ENCODE results near the gene TXNRD3.

TXNRD3 gene

DNA sequence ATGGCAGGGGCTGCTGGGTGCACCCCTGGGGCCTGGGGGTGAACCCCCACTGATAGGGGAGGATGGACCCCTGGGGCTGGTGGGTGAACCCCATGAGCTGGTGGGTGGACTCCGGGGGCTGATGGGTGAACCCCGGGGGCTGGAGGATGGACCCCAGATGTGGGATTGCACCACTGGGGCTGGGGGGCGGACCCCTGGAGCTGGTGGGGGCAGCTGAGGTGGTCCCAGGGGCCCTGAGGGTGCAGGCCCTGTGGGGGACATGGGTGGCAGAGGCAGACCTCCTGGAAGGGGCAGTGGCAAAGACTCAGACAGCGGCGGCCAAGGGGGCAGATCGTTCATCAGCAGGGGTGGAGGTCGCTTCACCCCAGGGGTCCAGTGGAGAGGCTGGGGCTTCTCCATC lies 17.4 kb upstream of the TXNRD3 start:
- no peak for DNase-seq

DNA sequence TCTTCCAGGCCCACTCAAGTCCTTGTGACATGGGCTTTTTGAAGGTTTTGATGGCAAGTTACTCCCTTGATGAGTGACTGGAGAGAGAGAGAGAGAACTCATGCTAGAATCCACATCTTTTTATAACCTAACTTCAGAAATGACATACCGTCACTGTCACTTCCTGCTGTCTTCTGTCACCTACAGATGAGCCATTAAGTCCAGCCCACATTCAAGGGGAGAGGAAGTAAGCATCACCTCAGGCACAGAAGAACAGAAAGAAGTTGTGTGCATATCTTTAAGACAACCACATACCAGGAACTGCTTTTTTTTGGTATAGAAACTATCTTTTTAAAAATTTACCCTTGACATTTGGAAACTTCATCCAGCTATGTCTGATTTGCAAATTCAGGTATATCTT lies 16.6 kb upstream of the TXNRD3 start:
- DNase-seq, result no peak

DNA sequence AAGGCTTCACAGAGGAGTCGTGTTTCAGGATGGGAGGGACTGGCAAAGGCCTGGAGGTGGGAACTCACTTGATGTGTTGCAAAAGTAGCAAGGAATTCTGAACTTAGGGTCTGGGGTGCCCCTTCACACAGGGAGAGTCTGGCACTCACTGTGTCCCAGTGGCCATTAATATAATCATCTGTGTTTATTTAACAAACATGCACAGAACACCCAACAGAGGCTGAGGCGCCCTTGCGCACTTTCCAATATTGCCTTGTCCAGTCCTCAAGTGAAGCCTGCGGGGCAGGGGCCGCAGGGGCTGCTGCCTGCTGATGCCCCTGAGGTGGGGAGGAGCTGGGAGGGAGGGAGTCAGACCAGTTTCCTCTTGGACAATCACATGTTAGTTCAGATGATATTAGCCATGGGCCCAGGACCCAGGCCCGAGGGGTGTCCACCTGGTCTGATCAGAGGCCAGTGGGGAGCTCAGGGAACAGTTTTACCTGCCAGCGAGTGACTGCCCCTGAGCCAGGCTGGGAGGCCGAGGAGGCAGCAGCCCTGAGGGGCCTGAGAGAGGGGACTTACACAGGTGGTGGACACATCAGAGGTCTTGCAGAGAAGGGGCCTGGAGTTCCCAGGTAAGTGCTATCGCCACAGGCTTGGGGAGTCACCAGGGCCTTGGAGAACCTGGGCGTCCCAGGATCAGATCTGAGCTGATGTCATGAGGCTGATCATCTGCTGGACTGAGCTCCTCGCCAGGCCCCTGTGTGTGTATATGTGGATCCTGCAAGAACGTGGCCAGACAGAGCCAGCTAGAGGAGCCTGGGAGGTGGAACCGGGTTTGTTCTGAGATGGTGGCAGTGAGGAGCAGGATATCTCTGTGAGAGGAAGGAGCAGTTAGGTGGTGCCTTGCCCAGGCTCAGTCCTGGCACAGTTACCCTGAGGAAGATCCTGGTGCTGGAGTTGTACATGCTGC lies 13.8 kb upstream of the TXNRD3 start:
- DNase-seq, result no peak

GRCh38 chr3:126667631-126668449 lies 12.9 kb upstream of the TXNRD3 start:
- DNase-seq, result no peak

DNA sequence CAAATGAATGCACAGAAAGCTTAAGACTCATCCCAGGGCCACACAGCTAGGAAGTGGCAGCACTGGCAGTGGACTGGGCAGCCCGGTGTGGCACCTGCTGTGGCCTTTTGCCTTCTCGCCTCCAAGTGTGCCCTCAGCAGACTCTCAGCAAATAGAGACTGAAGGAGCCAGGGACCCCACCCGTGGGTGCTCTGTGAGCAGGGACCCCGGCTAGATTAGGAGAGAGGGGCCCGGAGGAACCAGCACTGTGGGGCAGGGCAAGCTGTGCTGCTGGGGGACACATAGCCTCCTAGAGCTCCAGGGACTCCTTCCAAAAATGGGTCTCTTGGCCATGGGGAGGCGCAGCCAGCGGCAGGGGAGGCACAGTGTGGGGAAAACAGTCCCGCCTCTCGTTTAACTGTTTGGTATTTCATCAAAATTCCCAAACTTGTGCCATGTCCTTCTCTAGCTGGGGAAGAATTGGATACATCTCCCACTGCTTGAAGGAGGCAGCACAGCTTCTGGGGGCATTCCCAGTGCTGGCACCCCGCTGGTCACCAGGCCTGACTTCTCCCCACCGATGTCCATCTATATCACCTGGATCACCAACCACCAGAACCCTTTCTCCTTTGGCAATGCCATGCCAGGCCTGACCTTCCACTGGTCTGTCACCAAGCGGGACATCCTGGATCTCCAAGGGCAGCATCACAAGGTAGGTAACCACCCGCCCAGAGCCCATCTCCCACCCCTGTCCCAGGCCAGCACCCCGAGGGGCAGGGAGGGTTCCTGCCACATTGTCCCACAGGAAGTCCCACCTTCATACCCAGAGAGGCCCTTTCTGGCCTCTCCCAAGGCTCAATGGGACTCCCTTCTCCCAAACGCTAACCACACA lies 12.0 kb upstream of the TXNRD3 start:
- DNase-seq, result no peak

DNA sequence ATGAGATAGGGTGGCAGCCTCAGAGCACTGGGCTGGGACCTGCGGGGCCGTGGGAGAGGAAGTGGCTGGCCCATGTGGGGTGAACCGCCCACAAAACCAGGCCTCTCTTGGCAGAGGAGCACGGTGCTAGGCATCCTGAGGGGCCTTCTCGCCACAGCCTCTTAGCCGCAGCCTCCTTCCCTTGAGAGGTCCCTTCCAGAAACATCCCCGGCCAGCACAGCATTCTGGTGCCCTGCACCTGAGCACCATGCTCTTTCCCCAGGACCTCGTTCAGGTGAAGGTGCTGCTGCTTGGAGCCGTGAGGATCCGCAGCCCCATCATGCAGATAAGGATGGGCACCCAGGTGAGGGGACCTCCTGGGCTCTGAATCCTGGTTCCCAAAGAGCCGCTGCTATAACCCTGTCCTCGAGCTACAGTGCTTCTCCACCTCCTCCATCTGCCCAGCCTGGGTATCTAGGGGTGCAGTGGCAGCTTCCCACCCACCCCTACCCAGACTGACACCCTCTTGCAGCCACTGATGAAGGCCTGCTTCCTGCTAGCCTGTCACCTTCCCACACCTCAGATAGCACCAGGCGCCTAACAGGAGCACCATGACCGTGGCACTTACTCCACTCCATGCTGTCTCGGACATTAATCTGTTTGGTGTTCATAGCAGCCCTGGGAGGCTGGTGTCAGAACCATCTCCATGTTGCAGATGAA lies 11.2 kb upstream of the TXNRD3 start:
- no peak for DNase-seq

DNA sequence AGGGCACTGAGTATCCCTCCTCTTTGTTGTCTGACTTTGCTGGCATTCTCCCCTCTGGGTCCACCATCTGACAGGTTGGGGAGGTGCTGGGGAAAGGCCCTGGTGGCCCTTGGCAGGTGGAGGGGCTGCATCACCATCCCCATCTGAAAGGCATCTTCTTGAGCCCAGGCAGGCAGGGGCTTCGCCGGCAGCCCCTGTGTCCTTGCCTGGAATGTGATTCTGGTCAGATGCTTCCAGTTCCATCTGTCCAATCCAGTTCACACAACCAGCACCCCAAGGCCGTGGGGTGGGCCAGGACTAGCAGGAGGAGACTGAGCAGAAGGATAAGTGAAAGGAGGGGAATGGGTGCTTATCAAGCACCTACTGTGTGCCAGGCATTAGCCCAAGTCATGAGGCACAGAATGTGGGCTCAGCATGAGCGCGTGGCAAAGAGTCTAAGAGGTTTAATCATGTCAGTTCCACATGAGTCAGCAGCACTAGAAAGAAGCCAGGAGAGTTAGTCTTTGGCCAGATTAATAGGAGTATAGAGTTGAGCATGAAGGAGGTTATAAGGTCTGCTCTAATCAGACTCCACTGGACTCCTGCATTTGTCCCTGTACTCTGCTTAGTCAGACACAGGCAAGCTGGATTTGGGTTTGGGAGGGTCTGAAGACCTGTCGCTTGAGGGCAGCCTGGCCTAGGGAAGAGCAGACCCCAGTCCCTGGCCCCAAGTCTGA lies 10.5 kb upstream of the TXNRD3 start:
- no peak for DNase-seq

DNA sequence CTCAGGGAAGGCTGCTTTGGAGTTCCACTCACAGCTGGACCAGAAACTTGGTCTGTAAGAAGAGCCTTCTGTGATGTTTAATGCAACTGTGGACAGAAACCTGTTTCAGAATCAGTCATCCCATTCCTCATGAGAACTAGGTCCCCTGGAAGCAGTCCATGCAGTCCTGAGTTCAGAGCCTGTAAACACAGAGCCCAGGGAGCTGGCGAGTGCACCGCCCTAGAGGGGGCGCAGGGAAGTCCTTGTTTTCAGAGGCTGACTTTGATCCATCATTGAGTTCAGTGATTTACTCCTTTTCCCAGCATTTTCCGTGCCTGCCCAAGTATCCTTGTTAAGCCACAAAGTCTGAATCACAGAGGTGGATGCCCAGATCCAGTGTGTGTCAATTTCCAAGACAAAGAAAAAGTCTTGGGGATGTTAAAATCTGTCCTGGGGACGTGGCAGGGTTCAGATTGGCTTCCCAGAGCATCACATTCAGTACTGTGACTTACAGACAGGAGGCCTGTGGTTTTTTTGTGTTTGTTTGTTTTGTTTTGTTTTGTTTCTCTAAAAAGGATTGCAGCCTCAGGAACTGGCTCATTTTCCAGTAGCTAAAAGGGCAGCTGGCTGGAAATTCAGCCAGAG lies 9.8 kb upstream of the TXNRD3 start:
- DNase-seq, result no peak

GRCh38 chr3:126663750-126664149 lies 8.8 kb upstream of the TXNRD3 start:
- DNase-seq, result no peak

DNA sequence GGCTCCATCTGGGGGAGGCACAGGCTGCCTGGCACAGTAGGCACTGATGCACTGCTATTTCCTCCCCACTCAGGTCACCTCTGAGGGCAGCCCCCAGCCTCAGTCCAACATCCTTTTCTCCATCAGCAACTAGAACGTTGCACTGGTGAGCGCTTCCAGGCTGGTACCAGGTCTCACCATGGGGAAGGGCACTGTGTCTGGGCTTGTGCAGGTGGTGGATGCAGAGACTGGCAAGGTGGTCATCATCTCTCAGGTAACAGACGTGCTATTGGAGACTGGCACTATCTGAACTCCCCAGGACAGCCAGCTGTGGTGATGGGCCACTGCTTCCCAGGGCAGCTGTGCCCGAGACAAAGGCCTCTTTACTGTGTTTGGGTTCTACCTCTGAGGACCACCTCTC lies 8.3 kb upstream of the TXNRD3 start:
- DNase-seq, result no peak

DNA sequence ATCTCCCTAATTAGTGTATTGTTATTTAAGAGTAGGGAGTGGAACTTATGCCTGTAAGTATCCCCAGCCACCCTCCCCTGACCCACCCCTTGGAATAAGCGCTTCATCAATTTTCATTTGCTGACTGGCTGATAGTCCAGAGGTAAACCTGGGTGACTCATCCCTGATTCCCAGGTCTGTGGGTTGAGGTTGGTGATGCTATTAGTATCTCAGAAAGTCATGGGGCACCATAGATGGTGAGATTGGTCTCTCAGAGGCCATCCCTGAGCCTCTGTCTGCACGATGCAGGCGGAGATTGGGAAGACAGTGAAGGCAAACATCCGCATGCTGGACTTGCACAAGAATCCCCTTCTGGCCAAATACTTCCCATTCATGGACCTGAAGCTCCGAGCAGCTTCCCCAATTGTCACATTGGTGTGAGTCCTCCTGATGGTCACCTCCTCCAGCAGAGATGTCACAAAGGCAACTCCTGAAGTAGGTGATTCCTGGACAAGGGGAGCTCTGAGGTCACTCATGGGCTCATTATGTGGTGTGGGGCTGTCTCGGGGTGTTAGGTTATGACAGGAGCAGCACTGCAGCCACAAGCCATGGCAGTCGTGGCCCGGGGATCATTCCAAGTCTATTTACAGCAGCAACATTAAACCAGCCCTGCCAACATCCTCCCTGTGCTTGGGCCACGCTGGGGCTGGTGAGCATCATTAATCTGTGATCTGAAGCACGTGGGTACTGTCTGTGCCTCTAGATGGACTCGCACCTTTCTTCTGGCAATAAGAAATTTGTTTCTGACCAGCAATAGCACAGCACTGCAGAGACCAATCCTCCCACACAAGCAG lies 6.8 kb upstream of the TXNRD3 start:
- no peak for DNase-seq

DNA sequence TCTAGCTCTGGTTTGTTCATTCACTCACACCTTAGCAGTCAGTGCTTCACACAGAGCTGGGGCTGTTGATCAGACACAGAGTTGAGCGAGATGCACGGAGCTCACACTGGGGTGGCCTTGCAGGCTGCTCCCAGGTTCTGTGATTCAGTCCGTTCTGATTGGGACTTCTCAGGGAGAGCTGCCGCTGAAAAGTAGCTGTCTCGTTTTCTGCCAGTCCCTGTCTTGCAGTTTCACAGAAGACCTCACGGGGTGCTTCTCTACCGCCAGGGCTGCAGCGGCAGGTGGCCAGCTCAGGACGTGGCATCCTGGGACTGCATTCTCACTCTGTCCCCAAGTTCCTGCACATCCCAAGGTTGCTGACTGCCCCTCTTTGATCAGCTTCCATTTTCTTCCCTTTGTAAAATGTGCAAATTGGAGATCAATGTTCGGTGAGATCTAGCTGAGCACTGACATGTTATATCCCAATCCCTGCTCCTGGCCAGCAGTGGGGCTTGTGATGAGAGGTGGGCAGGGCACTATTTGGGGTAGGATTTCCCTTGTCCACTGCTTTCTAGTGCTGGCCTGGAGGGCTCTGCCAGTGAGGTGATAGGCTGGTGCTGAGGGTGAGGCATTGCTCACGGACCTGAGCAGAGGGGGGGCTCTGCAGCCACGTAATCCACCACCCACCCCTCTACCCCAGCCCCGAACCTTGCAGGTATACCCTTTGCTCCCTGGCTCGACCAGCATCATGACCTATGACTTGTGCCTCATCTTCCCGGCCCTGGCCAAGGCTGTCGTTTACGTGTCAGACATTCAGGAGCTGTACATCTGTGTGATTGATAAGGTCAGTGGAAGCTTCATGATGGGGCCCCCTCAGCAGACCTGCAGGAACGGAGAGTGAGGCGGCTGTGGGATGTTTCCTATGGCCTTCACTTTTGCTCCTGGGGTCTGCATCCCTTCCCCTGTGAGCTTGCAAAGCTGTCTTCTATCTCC lies 5.3 kb upstream of the TXNRD3 start:
- DNase-seq, result no peak

GRCh38 chr3:126658584-126658983 lies 3.7 kb upstream of the TXNRD3 start:
- DNase-seq, result no peak

GRCh38 chr3:126657901-126658300 lies 3.0 kb upstream of the TXNRD3 start:
- DNase-seq, result no peak

DNA sequence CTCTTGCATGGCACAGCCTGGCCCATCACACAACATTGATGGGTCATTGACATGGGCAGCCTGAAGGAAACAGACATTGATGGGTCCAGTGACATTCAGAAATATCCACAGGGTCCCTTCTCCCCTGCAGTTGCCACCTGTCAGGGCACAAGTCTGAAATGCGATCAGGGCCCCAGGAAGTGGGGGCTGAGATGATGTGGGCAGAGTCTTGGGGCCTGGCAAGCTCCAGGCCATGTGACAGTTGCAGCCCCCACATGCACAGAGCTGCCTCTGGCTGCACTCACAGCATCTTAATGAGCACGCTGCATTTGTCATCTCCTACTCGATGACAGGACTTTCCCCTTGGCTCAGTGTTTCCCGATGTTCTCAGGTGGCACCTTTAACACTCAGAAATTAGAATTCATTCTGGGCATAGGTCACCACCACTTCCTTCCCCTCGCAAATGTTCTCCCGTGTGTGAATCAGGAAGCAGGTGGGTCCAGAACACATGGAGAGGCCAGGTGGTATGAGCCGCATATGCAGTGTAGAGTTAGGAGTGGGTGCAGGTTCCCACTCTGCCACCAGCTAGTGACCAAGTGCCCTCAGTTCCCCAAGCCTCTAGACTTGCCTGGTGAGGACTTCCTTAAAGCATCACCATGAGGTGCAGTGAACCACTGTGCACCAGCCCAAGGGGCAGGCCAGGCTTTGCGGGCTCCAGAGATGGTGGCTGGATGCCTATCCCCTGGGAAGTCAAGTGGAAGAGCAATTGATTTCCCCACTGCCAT lies 1.6 kb upstream of the TXNRD3 start:
- DNase-seq, result no peak

DNA sequence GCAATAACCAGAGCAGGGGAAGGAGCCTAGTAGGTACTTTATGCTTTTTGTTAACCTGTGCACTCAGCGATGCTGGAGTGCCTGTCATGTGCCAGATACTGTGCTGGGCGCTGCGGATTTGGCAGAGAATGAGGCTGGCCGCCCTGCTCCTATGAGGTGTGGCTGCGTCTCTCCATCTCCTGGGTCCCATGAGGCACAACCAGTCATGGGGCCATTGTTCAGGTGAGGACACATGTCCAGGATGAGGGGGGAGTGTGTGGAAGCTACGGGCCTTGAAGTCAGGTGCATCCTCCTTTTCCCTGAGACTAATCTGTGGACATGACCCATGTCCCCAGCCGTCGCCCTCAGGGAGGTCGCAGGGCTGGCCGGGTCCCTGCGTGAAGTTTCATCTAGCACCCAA lies 963 bp upstream of the TXNRD3 start:
- DNase-seq, result no peak

All from amygdala (tissue), 56 donors.